Spinal cord (tissue), 4 donors: ENCODE results near the gene TPSB2. TPM values are rescaled to one million over a fixed set of nuclear protein-coding genes. Genes with fewer than 3 reads are reported as not detected.

Experiments used
- polyA plus RNA-seq, 2 donors: library from polyadenylated mRNA; unstranded; fragments of 120-200 nt; gene quantifications; one replicate each; pipeline ENCODE4 v1.2.1, GENCODE V29; 2013; ENCODE audit not compliant: insufficient read length in 2 of 2
- total RNA-seq, 2 donors: library from RNA; depleted of rRNA in 1 of 2; stranded (reverse); fragments of 120-200 nt in 1 of 2; fragments of >200 nt in 1 of 2; gene quantifications; one replicate each; pipeline versions ENCODE4 v1.2.3 to v1.2.4, GENCODE V29; 2013 to 2014

TPSB2 gene
- total and polyA plus RNA-seq, 4 donors = 0.61 to 1.5 TPM; not detected in 2

Other genes starting within 250 kb of the TPSB2 start
- 10 to 100 TPM; 61.3 to 64.0 TPM for gene SOX8, start 248.4 kb downstream of the TPSB2 start, total RNA-seq
- gene SOX8, start 248.4 kb downstream of the TPSB2 start, polyA plus RNA-seq = 100 to 1,000 TPM; 166 to 200 TPM
- gene SSTR5, start 157.4 kb downstream of the TPSB2 start, total RNA-seq = under 1 TPM; 0.69 to 0.88 TPM
- under 1 TPM; 0.38 to 0.96 TPM for gene SSTR5, start 157.4 kb downstream of the TPSB2 start, polyA plus RNA-seq
- gene C1QTNF8, start 133.9 kb downstream of the TPSB2 start, total RNA-seq = under 1 TPM; 0.17 to 0.20 TPM
- under 1 TPM; 0.29 to 0.59 TPM for gene C1QTNF8, start 133.9 kb downstream of the TPSB2 start, polyA plus RNA-seq
- 1 to 10 TPM; 7.8 to 8.1 TPM for gene CACNA1H, start 77.1 kb downstream of the TPSB2 start, total RNA-seq
- 10 to 100 TPM; 18.0 to 20.1 TPM for gene CACNA1H, start 77.1 kb downstream of the TPSB2 start, polyA plus RNA-seq
- gene TPSG1, start 4.9 kb downstream of the TPSB2 start, total RNA-seq = not detected
- gene TPSG1, start 4.9 kb downstream of the TPSB2 start, polyA plus RNA-seq = under 1 TPM; 0.41 to 0.89 TPM
- 1 to 10 TPM; 1.2 to 2.4 TPM for gene TPSAB1, start 10.5 kb upstream of the TPSB2 start, total RNA-seq
- under 1 TPM in 1 of 2 donors, not detected in 1; 0.65 TPM for gene TPSAB1, start 10.5 kb upstream of the TPSB2 start, polyA plus RNA-seq
- not detected for gene TPSD1, start 25.9 kb upstream of the TPSB2 start, total RNA-seq
- not detected for gene TPSD1, start 25.9 kb upstream of the TPSB2 start, polyA plus RNA-seq
- gene UBE2I, start 79.5 kb upstream of the TPSB2 start, total RNA-seq = 10 to 100 TPM; 28.7 to 46.6 TPM
- 100 to 1,000 TPM; 118 to 139 TPM for gene UBE2I, start 79.5 kb upstream of the TPSB2 start, polyA plus RNA-seq
- 10 to 100 TPM; 30.1 to 48.1 TPM for gene BAIAP3, start 103.5 kb upstream of the TPSB2 start, total RNA-seq
- 10 to 100 TPM; 56.4 to 69.8 TPM for gene BAIAP3, start 103.5 kb upstream of the TPSB2 start, polyA plus RNA-seq
- 10 to 100 TPM; 28.9 to 58.4 TPM for gene TSR3, start 121.7 kb upstream of the TPSB2 start, total RNA-seq
- 10 to 100 TPM; 88.1 to 92.1 TPM for gene TSR3, start 121.7 kb upstream of the TPSB2 start, polyA plus RNA-seq
- gene GNPTG, start 121.7 kb upstream of the TPSB2 start, total RNA-seq = 10 to 100 TPM; 33.5 to 81.4 TPM
- 100 to 1,000 TPM in 1 of 2 donors, 10 to 100 TPM in 1; 96.8 to 127 TPM for gene GNPTG, start 121.7 kb upstream of the TPSB2 start, polyA plus RNA-seq
- 10 to 100 TPM; 13.2 to 15.0 TPM for gene UNKL, start 184.5 kb upstream of the TPSB2 start, total RNA-seq
- 10 to 100 TPM; 23.2 to 32.5 TPM for gene UNKL, start 184.5 kb upstream of the TPSB2 start, polyA plus RNA-seq
- 10 to 100 TPM in 1 of 2 donors, 1 to 10 TPM in 1; 8.2 to 15.8 TPM for gene UQCC4, start 190.6 kb upstream of the TPSB2 start, total RNA-seq
- gene UQCC4, start 190.6 kb upstream of the TPSB2 start, polyA plus RNA-seq = 10 to 100 TPM; 18.4 to 18.6 TPM
- gene PERCC1, start 200.9 kb upstream of the TPSB2 start, total RNA-seq = not detected
- under 1 TPM in 1 of 2 donors, not detected in 1; 0.35 TPM for gene PERCC1, start 200.9 kb upstream of the TPSB2 start, polyA plus RNA-seq
- 1 to 10 TPM in 1 of 2 donors, under 1 TPM in 1; 0.59 to 2.2 TPM for gene CCDC154, start 214.4 kb upstream of the TPSB2 start, total RNA-seq
- 1 to 10 TPM; 2.5 to 3.9 TPM for gene CCDC154, start 214.4 kb upstream of the TPSB2 start, polyA plus RNA-seq
- 10 to 100 TPM; 43.8 to 50.5 TPM for gene CLCN7, start 244.8 kb upstream of the TPSB2 start, total RNA-seq
- 10 to 100 TPM; 65.7 to 75.6 TPM for gene CLCN7, start 244.8 kb upstream of the TPSB2 start, polyA plus RNA-seq